GM12864 (cell line): Measurements from ENCODE around the gene C1orf74.
A peak's percentile ranks its signal among the peaks of the same experiment; 100 is the strongest.

Experiments used
- DNase-seq: peaks from one replicate; pipeline ENCODE4 v3.0.0-alpha.2; 2011; ENCODE audit warnings: low read depth
- H3K4me3 ChIP-seq: 2 replicates; pipeline ENCODE4 v1.5.1; 2011; ENCODE audit warnings: mild to moderate bottlenecking, low read depth, low read length, control low read depth
- CTCF ChIP-seq: IDR thresholded peaks from 2 replicates; pipeline ENCODE4 v1.5.1; 2011; ENCODE audit warnings: low read depth, mild to moderate bottlenecking, moderate library complexity, low read length, control low read depth, inconsistent platforms; ENCODE audit errors: missing control alignments

Gene C1orf74

GRCh38 chr1:209805875-209806760 lies 21.8 kb upstream of the C1orf74 start, which contains the start of gene IRF6:
IRF6 (minus strand) TSS chr1:209806142; CDS start chr1:209801413, 4,729 bp downstream.
- H3K4me3 ChIP-seq = peak within 1 kb of the TSS; percentile 39
- DNase-seq = no peak
- TF ChIP-seq CTCF = no peak

- no peak for TF ChIP-seq CTCF
- H3K4me3 ChIP-seq = no peak overlapping the region
- DNase-seq = no peak
These were observed 21.0 kb upstream of the C1orf74 start for GRCh38 chr1:209805341-209805781.

- no peak for DNase-seq
- TF ChIP-seq CTCF = no peak
- no peak overlapping the region for H3K4me3 ChIP-seq
These were observed 19.2 kb upstream of the C1orf74 start for GRCh38 chr1:209803568-209803967.

- no peak for TF ChIP-seq CTCF
- DNase-seq = no peak
- no peak overlapping the region for H3K4me3 ChIP-seq
These were observed 18.4 kb upstream of the C1orf74 start for GRCh38 chr1:209802780-209803152.

GRCh38 chr1:209802117-209802779 lies 17.9 kb upstream of the C1orf74 start:
- TF ChIP-seq CTCF = no peak
- DNase-seq = no peak

GRCh38 chr1:209800984-209801834 lies 16.9 kb upstream of the C1orf74 start:
- no peak overlapping the region for H3K4me3 ChIP-seq
- no peak for TF ChIP-seq CTCF
- no peak for DNase-seq

More at GRCh38 chr1:209802117-209802779, 17.9 kb upstream of the C1orf74 start:
- H3K4me3 ChIP-seq = no peak overlapping the region
